Kidney glomerular epithelial cell (primary cell): ENCODE data around the gene PIGBOS1.
"Not testable (repeated sequence)": the region's sequence is repeated elsewhere in the genome, so short reads cannot be mapped to it uniquely, and the experiment has no call there.

Experiments used
- DNase-seq: peaks from one replicate; lab custom pipeline; 2025; lab: John Stamatoyannopoulos, UW

The PIGBOS1 gene

GRCh38 chr15:55318588-55319494 lies at the start of gene PIGBOS1, which contains the start of gene PIGB:
Gene PIGBOS1, minus strand, starts transcription at chr15:55319123. Its CDS starts 1,331 bp downstream, at chr15:55317792.
Gene PIGB, plus strand, starts transcription at chr15:55319222. Its CDS starts 29 bp downstream, at chr15:55319251.
- DNase-seq, result peak; percentile 77

- DNase-seq, result no peak
Measured at GRCh38 chr15:55366981-55367380, 48.1 kb upstream of the PIGBOS1 start.

GRCh38 chr15:55362641-55363040 lies 43.7 kb upstream of the PIGBOS1 start:
- DNase-seq, result no peak

GRCh38 chr15:55361048-55361447 lies 42.1 kb upstream of the PIGBOS1 start:
- no peak for DNase-seq

- no peak for DNase-seq
Measured at GRCh38 chr15:55360256-55360655, 41.3 kb upstream of the PIGBOS1 start.

GRCh38 chr15:55358471-55358870 lies 39.5 kb upstream of the PIGBOS1 start:
- no peak for DNase-seq

GRCh38 chr15:55357774-55358173 lies 38.9 kb upstream of the PIGBOS1 start:
- DNase-seq, result peak; percentile 66

GRCh38 chr15:55356985-55357585 lies 38.2 kb upstream of the PIGBOS1 start:
- no peak for DNase-seq

- no peak for DNase-seq
Measured at GRCh38 chr15:55353025-55353424, 34.1 kb upstream of the PIGBOS1 start.

GRCh38 chr15:55349282-55349681 lies 30.4 kb upstream of the PIGBOS1 start:
- DNase-seq, result no peak

- no peak for DNase-seq
Measured at GRCh38 chr15:55348281-55348778, 29.4 kb upstream of the PIGBOS1 start.

GRCh38 chr15:55344206-55344605 lies 25.3 kb upstream of the PIGBOS1 start:
- DNase-seq, result no peak

- no peak for DNase-seq
Measured at GRCh38 chr15:55343168-55343567, 24.2 kb upstream of the PIGBOS1 start.

- DNase-seq, result no peak
Measured at GRCh38 chr15:55337160-55337559, 18.2 kb upstream of the PIGBOS1 start.

- no peak for DNase-seq
Measured at GRCh38 chr15:55334997-55335396, 16.1 kb upstream of the PIGBOS1 start.

GRCh38 chr15:55334371-55334770 lies 15.4 kb upstream of the PIGBOS1 start:
- no peak for DNase-seq

GRCh38 chr15:55327387-55327786 lies 8.5 kb upstream of the PIGBOS1 start:
- no peak for DNase-seq

GRCh38 chr15:55322467-55322866 lies 3.5 kb upstream of the PIGBOS1 start:
- no peak for DNase-seq

- DNase-seq, result no peak
Measured at GRCh38 chr15:55320963-55321362, 2.0 kb upstream of the PIGBOS1 start.

- peak; percentile 21 for DNase-seq
Measured at GRCh38 chr15:55320238-55320550, 1.3 kb upstream of the PIGBOS1 start.

GRCh38 chr15:55319537-55320237 lies 764 bp upstream of the PIGBOS1 start:
- DNase-seq, result no peak

- DNase-seq, result not testable (repeated sequence)
Measured at GRCh38 chr15:55302801-55303200, 16.1 kb downstream of the PIGBOS1 start.

GRCh38 chr15:55297315-55297714 lies 21.6 kb downstream of the PIGBOS1 start:
- DNase-seq, result no peak
